ENCODE measurements around the gene PCDHB16.
"Not testable (repeated sequence)": the region's sequence is repeated elsewhere in the genome, so short reads cannot be mapped to it uniquely, and the experiment has no call there.

DNA sequence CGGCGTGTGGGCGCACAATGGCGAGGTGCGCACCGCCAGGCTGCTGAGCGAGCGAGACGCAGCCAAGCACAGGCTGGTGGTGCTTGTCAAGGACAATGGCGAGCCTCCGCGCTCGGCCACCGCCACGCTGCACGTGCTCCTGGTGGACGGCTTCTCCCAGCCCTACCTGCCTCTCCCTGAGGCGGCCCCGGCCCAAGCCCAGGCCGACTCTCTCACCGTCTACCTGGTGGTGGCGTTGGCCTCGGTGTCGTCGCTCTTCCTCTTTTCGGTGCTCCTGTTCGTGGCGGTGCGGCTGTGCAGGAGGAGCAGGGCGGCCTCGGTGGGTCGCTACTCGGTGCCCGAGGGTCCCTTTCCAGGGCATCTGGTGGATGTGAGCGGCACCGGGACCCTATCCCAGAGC lies 30.1 kb upstream of the PCDHB16 start:
- TF ChIP-seq, protein P1, sequence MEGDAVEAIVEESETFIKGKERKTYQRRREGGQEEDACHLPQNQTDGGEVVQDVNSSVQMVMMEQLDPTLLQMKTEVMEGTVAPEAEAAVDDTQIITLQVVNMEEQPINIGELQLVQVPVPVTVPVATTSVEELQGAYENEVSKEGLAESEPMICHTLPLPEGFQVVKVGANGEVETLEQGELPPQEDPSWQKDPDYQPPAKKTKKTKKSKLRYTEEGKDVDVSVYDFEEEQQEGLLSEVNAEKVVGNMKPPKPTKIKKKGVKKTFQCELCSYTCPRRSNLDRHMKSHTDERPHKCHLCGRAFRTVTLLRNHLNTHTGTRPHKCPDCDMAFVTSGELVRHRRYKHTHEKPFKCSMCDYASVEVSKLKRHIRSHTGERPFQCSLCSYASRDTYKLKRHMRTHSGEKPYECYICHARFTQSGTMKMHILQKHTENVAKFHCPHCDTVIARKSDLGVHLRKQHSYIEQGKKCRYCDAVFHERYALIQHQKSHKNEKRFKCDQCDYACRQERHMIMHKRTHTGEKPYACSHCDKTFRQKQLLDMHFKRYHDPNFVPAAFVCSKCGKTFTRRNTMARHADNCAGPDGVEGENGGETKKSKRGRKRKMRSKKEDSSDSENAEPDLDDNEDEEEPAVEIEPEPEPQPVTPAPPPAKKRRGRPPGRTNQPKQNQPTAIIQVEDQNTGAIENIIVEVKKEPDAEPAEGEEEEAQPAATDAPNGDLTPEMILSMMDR (IDR thresholded peaks at IDR 0.05): not testable (repeated sequence)
- TF ChIP-seq POLR2A, EP300 (IDR thresholded peaks at IDR 0.05): not testable (repeated sequence)
